ENCODE data around the gene BOLL. TPM values are rescaled to one million over a fixed set of nuclear protein-coding genes. Genes with fewer than 3 reads are reported as not detected.

The BOLL gene
- total RNA-seq, 1 experiment from 2014 or later: not detected

- TF ChIP-seq SIN3A (IDR thresholded peaks at IDR 0.05; ENCODE audit: borderline replicate concordance, insufficient read depth, low read depth, low read length) (no peak), TCF7L2 (IDR thresholded peaks at IDR 0.05; ENCODE audit: low read depth, low read length) (no peak), CTCF (IDR thresholded peaks at IDR 0.05) (no peak), POLR2AphosphoS5 (IDR thresholded peaks at IDR 0.05; ENCODE audit: low read depth, low read length) (no peak)
- TF ChIP-seq, protein P1, sequence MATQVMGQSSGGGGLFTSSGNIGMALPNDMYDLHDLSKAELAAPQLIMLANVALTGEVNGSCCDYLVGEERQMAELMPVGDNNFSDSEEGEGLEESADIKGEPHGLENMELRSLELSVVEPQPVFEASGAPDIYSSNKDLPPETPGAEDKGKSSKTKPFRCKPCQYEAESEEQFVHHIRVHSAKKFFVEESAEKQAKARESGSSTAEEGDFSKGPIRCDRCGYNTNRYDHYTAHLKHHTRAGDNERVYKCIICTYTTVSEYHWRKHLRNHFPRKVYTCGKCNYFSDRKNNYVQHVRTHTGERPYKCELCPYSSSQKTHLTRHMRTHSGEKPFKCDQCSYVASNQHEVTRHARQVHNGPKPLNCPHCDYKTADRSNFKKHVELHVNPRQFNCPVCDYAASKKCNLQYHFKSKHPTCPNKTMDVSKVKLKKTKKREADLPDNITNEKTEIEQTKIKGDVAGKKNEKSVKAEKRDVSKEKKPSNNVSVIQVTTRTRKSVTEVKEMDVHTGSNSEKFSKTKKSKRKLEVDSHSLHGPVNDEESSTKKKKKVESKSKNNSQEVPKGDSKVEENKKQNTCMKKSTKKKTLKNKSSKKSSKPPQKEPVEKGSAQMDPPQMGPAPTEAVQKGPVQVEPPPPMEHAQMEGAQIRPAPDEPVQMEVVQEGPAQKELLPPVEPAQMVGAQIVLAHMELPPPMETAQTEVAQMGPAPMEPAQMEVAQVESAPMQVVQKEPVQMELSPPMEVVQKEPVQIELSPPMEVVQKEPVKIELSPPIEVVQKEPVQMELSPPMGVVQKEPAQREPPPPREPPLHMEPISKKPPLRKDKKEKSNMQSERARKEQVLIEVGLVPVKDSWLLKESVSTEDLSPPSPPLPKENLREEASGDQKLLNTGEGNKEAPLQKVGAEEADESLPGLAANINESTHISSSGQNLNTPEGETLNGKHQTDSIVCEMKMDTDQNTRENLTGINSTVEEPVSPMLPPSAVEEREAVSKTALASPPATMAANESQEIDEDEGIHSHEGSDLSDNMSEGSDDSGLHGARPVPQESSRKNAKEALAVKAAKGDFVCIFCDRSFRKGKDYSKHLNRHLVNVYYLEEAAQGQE (IDR thresholded peaks at IDR 0.05; ENCODE audit: insufficient read depth in 1 of 2, low read depth in 2 of 2, low read length in 1 of 2): no peak
- POLR2A ChIA-PET: no interaction called here
- Histone ChIP-seq H3K27me3 (ENCODE audit: control insufficient read depth, insufficient read depth, low read length) (no peaks in the 10 kb centered on the region), H3K4me3 (ENCODE audit: low read depth in 2 of 2, low read length in 2 of 2) (peak overlapping the region; percentile 76 to 94), H3K4me1 (ENCODE audit: control insufficient read depth, insufficient read depth, low read length) (peaks cover 15% of the 10 kb centered on the region), H3K27ac (ENCODE audit: low read length) (peak overlapping the region; percentile 81), H3K36me3 (ENCODE audit: control insufficient read depth, insufficient read depth, low read length) (peaks cover 6% of the 10 kb centered on the region), H3K9me3 (ENCODE audit: control insufficient read depth, insufficient read depth, low read depth, low read length) (no peaks in the 10 kb centered on the region)
- CTCF ChIA-PET: interaction anchor here (0.6 kb wide), 2 partner anchors 96 to 175 kb away, joined by 3 to 5 read pairs; no protein-coding TSS in a partner anchor
- intact Hi-C loops (cut with micrococcal nuclease; ENCODE audit: unreplicated experiment) (loop anchor here (2.0 to 5.0 kb wide), 2 partner anchors 71 to 204 kb away; partner anchors contain the start of gene HSPE1), in situ Hi-C loops (cut with HindIII; ENCODE audit: low pct_unique_long_range_greater_than_20kb, low sequenced_read_pairs) (no loop called here)
- BruUV-seq (replicated peaks): no TSS peak
- ATAC-seq (peak; percentile 12), DNase-seq (ENCODE audit: low read depth, low spot score) (no peak)
These were observed 78.9 kb downstream of the BOLL start for GRCh38 chr2:197705912-197706838.

- TF ChIP-seq, protein P1 (IDR thresholded peaks at IDR 0.05; ENCODE audit: insufficient read depth in 1 of 2, low read depth in 2 of 2, low read length in 1 of 2): no peak
- TF ChIP-seq CTCF (IDR thresholded peaks at IDR 0.05): no peak
- no peak for TF ChIP-seq TCF7L2 (IDR thresholded peaks at IDR 0.05; ENCODE audit: low read depth, low read length)
- TF ChIP-seq SIN3A (IDR thresholded peaks at IDR 0.05; ENCODE audit: borderline replicate concordance, insufficient read depth, low read depth, low read length): peak; percentile 94
- peak; percentile 76; the same call in 1 of the 2 replicates for TF ChIP-seq POLR2AphosphoS5 (IDR thresholded peaks at IDR 0.05; ENCODE audit: low read depth, low read length)
- ATAC-seq (peak; percentile 92), DNase-seq (ENCODE audit: low read depth, low spot score) (peak; percentile 43)
- in situ Hi-C loops (cut with HindIII; ENCODE audit: low pct_unique_long_range_greater_than_20kb, low sequenced_read_pairs): no loop called here
- Histone ChIP-seq H3K4me3 (ENCODE audit: low read depth in 2 of 2, low read length in 2 of 2) (peak within 1 kb of the TSS; percentile 76 to 94), H3K9me3 (ENCODE audit: control insufficient read depth, insufficient read depth, low read depth, low read length) (no peaks in the 10 kb centered on the region), H3K4me1 (ENCODE audit: control insufficient read depth, insufficient read depth, low read length) (peaks cover 15% of the 10 kb centered on the region), H3K27me3 (ENCODE audit: control insufficient read depth, insufficient read depth, low read length) (no peaks in the 10 kb centered on the region), H3K36me3 (ENCODE audit: control insufficient read depth, insufficient read depth, low read length) (peaks cover 6% of the 10 kb centered on the region), H3K27ac (ENCODE audit: low read length) (peak within 1 kb of the TSS; percentile 99)
- POLR2A ChIA-PET: interaction anchor here (0.6 kb wide), 1 partner anchor 134 kb away, joined by 4 read pairs; no protein-coding TSS in a partner anchor
- intact Hi-C loops (cut with micrococcal nuclease; ENCODE audit: unreplicated experiment): loop anchor here (5.0 kb wide), 1 partner anchor 203 kb away; the partner anchor contains the start of gene HSPE1
- no TSS peak for BruUV-seq (replicated peaks)
- CTCF ChIA-PET: interaction anchor here (0.6 to 1.1 kb wide), 2 partner anchors 42 to 205 kb away, joined by 3 to 5 read pairs; partner anchors contain the start of genes HSPD1 and HSPE1
These were observed 79.8 kb downstream of the BOLL start, which contains the start of gene MARS2 for GRCh38 chr2:197705121-197705911. Gene MARS2 (plus strand): TSS chr2:197705369. CDS start chr2:197705406, 37 bp downstream.
